Umbilical cord (tissue), 2 donors: ENCODE data around the gene CAPZA2. TPM values are rescaled to one million over a fixed set of nuclear protein-coding genes. Genes with fewer than 3 reads are reported as not detected.
"Not testable (repeated sequence)": the region's sequence is repeated elsewhere in the genome, so short reads cannot be mapped to it uniquely, and the experiment has no call there.

Experiments used
- DNase-seq: peaks from one replicate; pipeline ENCODE4 v3.0.0-alpha.2; 2015; ENCODE audit warnings: low spot score
- total RNA-seq: library from RNA; depleted of rRNA; stranded (reverse); fragments of >200 nt; gene quantifications from one replicate; pipeline ENCODE4 v1.2.3, GENCODE V29; 2014; ENCODE audit warnings: low replicate concordance; ENCODE audit not compliant: insufficient read depth

Gene CAPZA2
- total RNA-seq, 1 donor from 2014 or later, result 203 TPM

GRCh38 chr7:116912269-116912909 lies 50.0 kb downstream of the CAPZA2 start:
- no peak for DNase-seq

- no peak for DNase-seq
Observed at GRCh38 chr7:116918704-116919103, 56.3 kb downstream of the CAPZA2 start.

- no peak for DNase-seq
Observed at GRCh38 chr7:116920359-116920758, 58.0 kb downstream of the CAPZA2 start.

GRCh38 chr7:116922545-116922944 lies 60.2 kb downstream of the CAPZA2 start:
- no peak for DNase-seq

- DNase-seq, result no peak
Observed at GRCh38 chr7:116924741-116925140, 62.4 kb downstream of the CAPZA2 start.

DNA sequence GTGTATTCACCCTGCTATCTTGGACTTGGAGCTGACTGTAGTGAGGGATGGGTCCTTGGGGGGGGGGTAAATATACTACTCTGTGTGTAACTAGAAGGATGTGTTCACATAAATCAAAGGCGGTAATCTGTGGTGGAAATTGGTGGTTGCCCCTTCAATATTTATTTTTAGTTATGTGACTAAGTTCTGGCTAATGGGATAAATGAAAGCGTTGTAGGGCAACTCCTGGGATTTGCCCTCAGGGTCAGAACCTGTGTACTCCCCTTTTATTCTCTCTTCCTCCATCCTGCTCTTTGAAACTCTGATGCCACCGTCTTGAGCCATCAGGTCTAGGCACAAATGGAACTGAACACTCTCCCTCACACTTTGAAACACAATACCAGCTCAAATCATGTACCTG lies 66.6 kb downstream of the CAPZA2 start:
- no peak for DNase-seq

DNA sequence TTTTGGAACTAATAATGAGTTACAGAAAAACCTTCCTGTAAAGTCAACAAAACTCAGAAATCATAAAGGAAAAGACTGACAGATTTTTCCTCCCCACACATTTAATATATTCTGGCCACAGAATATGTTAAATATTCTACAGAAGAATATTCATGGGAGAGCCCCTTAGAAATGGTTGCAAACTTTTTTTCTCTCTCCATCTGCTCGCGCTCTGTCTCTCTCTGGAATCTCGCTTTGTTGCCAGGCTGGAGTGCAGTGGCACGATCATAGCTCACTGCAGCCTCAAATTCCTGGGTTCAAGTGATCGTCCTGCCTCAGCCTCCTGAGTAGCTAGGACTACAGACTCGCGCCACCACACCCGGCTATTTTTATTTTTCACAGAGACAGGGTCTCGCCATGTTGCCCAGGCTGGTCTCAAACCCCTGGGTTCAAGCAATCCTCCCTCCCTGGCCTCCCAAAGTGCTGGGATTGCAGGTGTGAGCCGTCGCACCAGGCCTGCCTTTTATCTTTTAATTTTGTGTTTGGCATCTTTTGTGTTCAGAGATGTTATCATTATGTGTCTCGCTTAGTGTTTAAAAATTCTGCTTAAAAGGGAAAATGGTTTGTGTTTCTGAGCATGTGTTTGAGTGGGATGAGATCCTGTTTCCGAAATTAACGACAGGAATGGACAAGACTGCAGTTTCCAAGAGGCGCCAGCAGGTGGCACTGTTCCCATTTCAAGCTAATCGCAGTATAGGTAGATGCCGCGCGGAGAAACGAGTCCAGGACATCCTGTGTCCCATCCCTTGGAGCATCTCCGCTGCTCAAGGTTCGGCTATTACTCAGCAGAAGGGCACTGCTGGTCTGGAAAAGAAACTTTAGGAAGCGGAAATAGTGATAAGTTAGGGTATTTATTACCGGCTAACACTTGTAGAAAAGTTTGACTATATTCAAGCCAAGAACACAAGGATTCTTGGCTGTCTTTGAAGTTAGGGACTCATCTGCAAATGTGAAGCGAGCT lies 67.8 kb downstream of the CAPZA2 start:
- DNase-seq, result peak; percentile 87

DNA sequence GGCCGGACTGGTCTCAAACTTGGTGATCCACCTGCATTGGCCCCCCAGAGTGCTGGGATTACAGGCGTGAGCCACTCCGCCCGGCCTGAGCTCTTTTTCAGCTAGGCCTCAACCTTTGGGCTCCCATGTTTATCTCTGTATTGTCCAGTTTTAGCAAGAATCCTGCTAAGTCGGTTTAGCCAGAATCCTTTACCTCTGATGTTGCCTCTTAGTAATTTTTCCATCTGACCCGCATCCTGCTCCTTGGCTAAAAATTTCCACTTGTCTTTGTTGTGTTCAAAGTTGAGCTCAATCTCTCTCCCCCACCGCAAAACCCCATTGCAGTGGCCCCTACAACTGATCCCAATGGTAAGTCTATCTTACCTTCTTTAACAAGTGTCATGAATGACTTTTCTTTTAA lies 70.2 kb downstream of the CAPZA2 start:
- DNase-seq, result no peak

DNA sequence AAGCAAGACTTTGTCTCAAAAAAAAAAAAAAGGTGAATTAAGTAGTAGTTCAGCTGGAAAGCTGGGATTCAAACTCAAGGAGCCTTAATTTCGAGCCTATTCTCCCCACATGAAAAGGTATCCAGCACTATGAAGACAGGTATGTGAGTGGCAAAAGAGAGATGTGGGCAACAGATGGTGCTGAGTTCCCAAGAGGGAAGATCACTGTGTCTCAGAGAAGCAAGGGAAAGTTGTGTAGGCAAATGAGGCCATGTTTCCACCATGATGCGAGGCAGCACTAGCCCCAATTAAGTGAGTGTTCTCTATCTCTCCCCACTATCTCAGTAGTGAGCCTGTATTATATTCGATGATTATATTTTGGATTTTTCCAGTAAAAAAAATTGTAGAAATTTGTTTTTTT lies 71.1 kb downstream of the CAPZA2 start:
- no peak for DNase-seq

GRCh38 chr7:116934580-116934979 lies 72.2 kb downstream of the CAPZA2 start:
- no peak for DNase-seq

GRCh38 chr7:116936844-116937243 lies 74.5 kb downstream of the CAPZA2 start:
- not testable (repeated sequence) for DNase-seq

- DNase-seq, result no peak
Observed at GRCh38 chr7:116938678-116939077, 76.3 kb downstream of the CAPZA2 start.

DNA sequence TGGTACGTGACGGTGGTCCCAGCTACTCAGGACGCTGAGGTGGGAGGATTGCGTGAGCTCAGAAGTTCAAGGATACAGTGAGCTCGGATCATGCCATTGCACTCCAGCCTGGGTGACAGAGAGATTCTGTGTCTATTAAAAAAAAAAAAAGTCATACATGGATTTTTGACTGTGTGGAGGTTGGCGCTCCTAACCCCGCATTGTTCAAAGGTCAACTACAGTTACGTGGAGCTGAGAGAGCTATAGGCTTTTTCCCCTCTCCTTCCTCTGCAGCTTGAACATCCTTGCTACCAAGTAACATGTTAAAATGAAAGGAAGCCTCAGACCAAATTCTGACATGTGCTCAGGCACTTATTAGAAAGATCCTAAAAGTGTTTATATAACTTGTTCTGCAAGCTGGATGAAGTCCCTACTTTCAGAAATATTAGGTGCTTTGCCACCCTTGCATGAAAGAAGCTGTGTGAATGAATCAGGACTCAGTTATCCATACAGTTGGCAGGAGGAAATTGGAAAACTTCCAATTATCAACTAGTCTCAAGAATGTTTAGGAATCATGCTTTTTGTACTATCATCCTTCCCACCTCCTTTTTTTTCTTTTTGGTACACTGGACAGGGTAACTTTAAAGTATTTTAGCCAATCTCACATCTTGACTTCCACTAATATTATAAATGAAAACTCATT lies 78.4 kb downstream of the CAPZA2 start:
- no peak for DNase-seq

DNA sequence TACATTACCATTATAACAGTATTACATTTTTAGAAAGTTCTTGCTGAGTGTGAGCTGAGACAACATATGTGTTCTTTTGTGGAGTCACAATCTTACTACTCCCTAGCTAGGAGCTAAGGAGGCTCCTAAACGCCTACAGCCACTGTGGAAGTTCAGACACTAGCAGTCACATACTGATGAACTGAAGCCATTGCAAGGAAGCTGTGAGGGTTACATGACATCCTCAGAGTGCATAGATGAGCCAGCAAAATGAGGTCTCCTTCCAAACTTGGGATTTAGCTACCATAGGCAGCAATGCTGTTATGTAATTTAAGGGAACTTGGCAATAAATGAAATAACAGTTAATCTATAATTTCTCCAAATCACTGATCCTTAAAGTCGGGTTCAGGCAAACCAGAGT lies 80.1 kb downstream of the CAPZA2 start:
- DNase-seq, result no peak

DNA sequence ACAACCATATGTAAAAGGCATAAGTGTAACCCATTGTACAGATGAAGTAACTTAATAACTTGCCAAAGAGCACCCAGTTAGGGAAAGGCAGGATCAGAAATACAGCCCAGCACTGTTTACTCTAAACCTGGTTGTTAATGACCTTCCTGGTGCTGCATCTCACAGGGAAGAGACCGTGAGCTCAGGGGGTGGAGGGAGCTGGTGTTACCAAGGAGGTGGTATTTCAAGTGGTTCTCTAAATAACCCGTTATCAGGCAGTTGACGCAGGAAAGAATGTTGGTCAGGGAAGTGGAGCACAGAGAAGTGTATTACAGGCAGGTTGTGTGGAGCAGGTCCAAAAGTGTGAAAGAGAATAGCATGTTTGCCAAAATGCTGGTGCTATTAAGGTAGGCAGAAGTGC lies 86.5 kb downstream of the CAPZA2 start:
- no peak for DNase-seq

DNA sequence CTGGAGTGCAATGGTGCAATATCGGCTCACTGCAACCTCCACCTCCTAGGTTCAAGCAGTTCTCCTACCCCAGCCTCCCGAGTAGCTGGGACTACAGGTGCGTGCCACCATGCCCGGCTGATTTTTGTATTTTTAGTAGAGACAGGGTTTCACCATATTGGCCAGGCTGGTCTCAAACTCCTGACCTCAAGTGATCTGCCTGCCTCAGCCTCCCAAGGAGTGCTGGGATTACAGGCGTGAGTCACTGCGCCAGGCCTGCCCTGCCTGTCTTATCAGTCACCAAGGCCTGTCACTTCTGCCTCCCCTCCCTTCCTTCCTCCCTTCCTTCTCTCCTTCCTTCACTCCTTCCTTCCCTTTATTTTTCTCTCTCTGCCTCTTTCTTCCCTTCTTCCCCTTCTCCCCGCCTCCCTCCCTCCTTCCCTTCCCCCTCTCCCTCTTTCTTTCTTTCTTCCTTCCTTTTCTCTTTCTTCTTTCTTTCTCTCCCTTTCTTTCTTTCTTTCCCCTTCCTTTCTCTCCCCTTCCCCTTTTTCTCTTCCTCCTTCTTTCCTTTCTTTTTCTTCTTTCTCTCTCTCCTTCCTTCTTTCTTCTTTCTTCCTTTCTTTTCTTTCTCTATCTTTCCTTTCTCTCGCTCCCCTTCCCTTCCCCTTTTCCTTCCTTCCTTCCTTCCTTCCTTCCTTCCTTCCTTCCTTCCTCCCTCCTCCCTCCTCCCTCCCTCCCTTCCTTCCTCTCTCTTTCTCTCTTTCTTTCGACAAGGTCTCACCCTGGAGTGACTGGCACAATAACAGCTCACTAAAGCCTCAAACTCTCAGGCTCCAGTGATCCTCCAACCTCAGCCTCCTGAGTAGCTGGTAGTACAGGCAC lies 87.8 kb downstream of the CAPZA2 start:
- no peak for DNase-seq

GRCh38 chr7:116950889-116951351 lies 88.5 kb downstream of the CAPZA2 start:
- no peak for DNase-seq

DNA sequence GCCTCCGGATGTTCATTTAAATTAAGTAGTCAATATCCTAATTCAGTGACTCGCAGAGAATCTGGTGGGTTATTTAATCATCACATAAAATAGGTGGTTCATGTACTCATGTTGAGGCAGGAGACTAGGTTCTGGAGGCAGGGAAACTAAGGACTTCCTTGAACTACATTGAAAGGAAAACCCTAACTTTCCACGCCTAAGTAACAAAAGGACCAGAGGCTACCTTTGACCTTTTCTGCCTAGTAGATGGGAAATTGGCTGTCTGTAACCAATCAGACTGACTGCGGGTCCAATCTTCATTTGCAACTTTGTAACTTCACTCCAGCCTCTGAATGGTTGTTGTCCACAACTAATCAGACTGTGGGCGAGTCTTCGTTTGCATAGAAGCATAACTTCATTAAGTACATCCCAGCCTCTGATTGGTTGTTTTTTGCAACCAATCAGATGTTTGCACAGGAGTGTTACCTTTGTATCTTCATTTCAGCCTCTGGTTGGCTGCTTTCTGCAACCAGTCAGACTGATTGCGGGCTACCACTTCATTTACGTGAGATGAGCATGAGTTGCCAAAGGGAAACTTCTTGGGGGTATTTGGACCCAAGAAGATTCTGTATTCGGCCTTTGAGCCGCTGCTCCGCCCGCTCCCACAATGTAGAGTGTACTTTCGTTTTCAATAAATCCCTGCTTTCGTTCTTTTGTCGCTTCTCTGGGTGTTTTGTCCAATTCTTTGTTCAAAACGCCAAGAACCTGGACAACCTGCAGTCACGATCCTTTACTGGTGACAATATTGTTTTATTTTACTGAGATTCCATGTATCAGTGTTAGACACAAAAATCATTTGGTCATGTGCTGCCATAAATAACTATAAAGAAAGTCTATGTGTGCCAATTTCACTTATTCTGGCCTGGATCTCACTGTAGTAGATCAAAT lies 89.2 kb downstream of the CAPZA2 start:
- no peak for DNase-seq

- DNase-seq, result peak; percentile 69
Observed at GRCh38 chr7:116952635-116953371, 90.4 kb downstream of the CAPZA2 start.
